Epithelial cell of alveolus of lung (primary cell): Measurements from ENCODE around the gene CCL3. TPM values are rescaled to one million over a fixed set of nuclear protein-coding genes. Genes with fewer than 3 reads are reported as not detected.

ENCODE experiments used
- total RNA-seq: library from RNA; depleted of rRNA; stranded (reverse); fragments of >200 nt; gene quantifications from 2 replicates; pipeline ENCODE4 v1.2.1, GENCODE V29; 2015

The CCL3 gene
- total RNA-seq = not detected in 2 replicates

GRCh38 chr17:36089888-36090836 is at the start of gene CCL3:
CCL3 (minus strand) TSS chr17:36090143; CDS start chr17:36090058, 85 bp downstream.

GRCh38 chr17:36103401-36103975 is 13.5 kb upstream of the CCL3 start, which contains the start of gene CCL4:
CCL4 (plus strand) TSS chr17:36103827; CDS start chr17:36103906, 79 bp downstream.

GRCh38 chr17:36063786-36064541 is 26.0 kb downstream of the CCL3 start, which contains the start of gene CCL18:
CCL18 (plus strand) TSS chr17:36064272; CDS start chr17:36064343, 71 bp downstream.

Other genes with a start within 250 kb of the CCL3 start
- not detected in 2 replicates for gene HEATR9, start 221.3 kb downstream of the CCL3 start, total RNA-seq
- gene CCL5, start 209.8 kb downstream of the CCL3 start, total RNA-seq = 0.52 TPM in 1 of 2 replicates, not detected in the other
- 0.13 and 0.80 TPM in 2 replicates for gene RDM1, start 159.4 kb downstream of the CCL3 start, total RNA-seq
- gene LYZL6, start 146.4 kb downstream of the CCL3 start, total RNA-seq = not detected in 2 replicates
- not detected in 2 replicates for gene CCL16, start 108.6 kb downstream of the CCL3 start, total RNA-seq
- gene CCL14, start 103.4 kb downstream of the CCL3 start, total RNA-seq = not detected in 2 replicates
- not detected in 2 replicates for gene CCL15, start 88.6 kb downstream of the CCL3 start, total RNA-seq
- not detected in 2 replicates for gene CCL23, start 72.2 kb downstream of the CCL3 start, total RNA-seq
- not detected in 2 replicates for gene CCL18, start 25.9 kb downstream of the CCL3 start, total RNA-seq
- gene CCL4, start 13.7 kb upstream of the CCL3 start, total RNA-seq = not detected in 2 replicates
- gene TBC1D3B, start 86.5 kb upstream of the CCL3 start, total RNA-seq = 1.9 TPM in 1 of 2 replicates, not detected in the other
- not detected in 2 replicates for gene CCL3L1, start 106.6 kb upstream of the CCL3 start, total RNA-seq
- gene CCL4L2, start 120.9 kb upstream of the CCL3 start, total RNA-seq = not detected in 2 replicates
- 0.39 TPM in 1 of 2 replicates, not detected in the other for gene TBC1D3I, start 174.4 kb upstream of the CCL3 start, total RNA-seq
- gene TBC1D3G, start 233.7 kb upstream of the CCL3 start, total RNA-seq = not detected in 2 replicates